ENCODE results near the gene ZFP2.
"Not testable (repeated sequence)": the region's sequence is repeated elsewhere in the genome, so short reads cannot be mapped to it uniquely, and the experiment has no call there.

Gene ZFP2

DNA sequence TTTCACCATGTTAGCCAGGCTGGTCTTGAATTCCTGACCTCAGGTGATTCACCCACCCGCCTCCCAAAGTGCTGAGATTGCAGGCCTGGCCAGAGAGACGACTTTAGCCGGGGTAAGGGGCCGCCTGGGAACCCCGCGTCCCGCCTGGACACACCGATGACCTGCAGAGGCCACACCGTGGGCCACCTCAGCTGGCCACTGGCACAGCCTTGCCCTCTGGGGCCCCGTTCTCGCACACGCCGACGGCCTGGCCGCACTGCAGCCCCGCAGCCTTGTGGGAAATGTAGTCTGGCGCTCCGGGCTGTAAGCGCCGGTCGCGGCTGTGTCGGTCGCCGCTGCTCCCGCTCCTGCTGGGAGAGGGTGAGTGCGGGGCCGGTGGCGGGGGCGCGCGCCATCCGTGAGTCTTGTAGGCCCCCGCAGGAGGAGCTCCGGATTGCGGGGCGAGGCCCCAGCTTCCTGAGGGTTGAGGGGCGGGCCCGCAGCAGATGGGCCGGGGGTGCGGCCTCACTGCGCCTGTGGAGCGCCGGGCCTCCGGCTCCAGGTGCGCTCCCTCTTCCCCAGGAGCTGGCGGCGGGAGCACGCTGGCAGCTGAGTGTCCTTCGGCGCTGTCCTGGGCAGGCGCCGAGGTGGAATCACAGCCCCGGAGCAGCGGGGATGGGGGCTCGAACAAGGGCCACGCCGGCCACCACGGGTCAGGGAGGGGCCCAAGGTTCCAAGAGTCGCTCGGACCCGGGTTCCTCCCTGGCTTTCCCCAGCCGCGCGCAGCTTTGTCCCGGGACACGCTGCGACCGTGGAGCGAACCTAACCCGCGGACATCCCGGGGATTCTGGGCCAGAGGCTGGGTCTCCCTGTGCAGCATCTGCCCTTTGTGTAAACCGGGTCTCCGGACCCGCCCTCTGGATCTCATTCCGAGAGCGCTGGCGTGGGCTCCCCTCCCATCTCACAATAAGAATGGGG, at the start of gene ZFP2:
Gene ZFP2 (plus strand): TSS at position 299 of the 957 bp plus-strand sequence. CDS start 35,401 bp downstream, outside the sequence.
- H3K27ac Mint-ChIP-seq = no peak within 1 kb of the TSS

DNA sequence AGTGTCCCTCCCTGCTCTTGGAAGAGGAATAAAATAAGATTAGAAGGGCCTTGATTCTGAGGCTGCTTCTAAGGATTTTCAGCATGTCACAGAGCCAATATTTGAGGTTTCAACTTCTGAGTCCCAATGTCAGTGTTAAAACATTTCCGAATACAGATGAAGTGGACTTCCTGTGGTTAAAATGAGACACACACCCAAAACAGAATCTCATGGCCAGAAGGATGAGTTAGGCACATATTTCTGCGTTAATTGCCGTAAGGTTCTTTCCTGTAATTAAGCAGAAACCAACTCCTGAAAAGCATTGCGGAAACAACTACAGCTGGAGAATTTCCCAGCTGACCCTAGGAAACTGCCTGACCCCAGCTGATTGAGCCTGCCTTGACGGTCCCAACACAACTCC, 46.4 kb upstream of the ZFP2 start:
- H3K4me1 Mint-ChIP-seq = no peaks in the 10 kb centered on the region

More for the DNA sequence above, at the start of gene ZFP2:
- Mint-ChIP-seq H3K9me3 (peaks cover 37% of the 10 kb centered on the region), H3K36me3 (peaks cover 14% of the 10 kb centered on the region), H3K4me1 (peaks cover 3% of the 10 kb centered on the region), H3K4me3 (peak within 1 kb of the TSS; percentile 66), H3K27me3 (peaks cover 8% of the 10 kb centered on the region)
- CTCF ChIA-PET = no interaction called here
- peak; percentile 49 for DNase-seq

DNA sequence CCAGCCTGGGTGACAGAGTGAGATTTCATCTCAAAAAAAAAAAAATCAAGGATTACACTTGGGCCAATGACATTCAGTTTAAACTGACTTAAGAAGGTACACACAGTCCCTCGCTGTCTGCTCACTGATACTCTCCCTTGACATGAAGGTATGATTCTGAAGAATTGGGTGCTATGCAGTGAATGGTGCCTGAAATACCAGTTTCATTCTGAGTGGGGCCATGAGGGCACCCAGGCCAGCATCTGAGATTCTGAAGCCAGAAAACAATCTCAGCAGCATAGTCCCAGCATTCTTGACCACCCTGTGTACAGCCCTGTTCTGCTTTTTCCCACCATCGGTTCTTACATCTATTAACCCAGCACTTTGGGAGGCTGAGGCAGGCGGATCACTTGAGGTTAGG, 43.8 kb upstream of the ZFP2 start:
- Mint-ChIP-seq H3K36me3 (no peaks in the 10 kb centered on the region), H3K27ac (no peak overlapping the region)
- CTCF ChIA-PET = no interaction called here

More for the DNA sequence above, 46.4 kb upstream of the ZFP2 start:
- no peak for DNase-seq
- H3K27ac Mint-ChIP-seq = no peak overlapping the region
- CTCF ChIA-PET = no interaction called here
- no peaks in the 10 kb centered on the region for H3K36me3 Mint-ChIP-seq
- peaks cover 4% of the 10 kb centered on the region for H3K9me3 Mint-ChIP-seq
- no peak overlapping the region for H3K4me3 Mint-ChIP-seq
- H3K27me3 Mint-ChIP-seq = no peaks in the 10 kb centered on the region

GRCh38 chr5:178854284-178854683, 41.4 kb upstream of the ZFP2 start:
- CTCF ChIA-PET = no interaction called here
- peaks cover 7% of the 10 kb centered on the region for H3K9me3 Mint-ChIP-seq

More for the DNA sequence above, 43.8 kb upstream of the ZFP2 start:
- Mint-ChIP-seq H3K27me3 (no peaks in the 10 kb centered on the region), H3K4me3 (no peak overlapping the region), H3K9me3 (peaks cover 4% of the 10 kb centered on the region), H3K4me1 (no peaks in the 10 kb centered on the region)
- DNase-seq = no peak

GRCh38 chr5:178859625-178860521, 35.8 kb upstream of the ZFP2 start, which contains the start of gene ZNF354B:
TSS of gene ZNF354B (plus strand) at chr5:178859953. CDS start at chr5:178861048, 1,095 bp downstream.
- peak within 1 kb of the TSS; percentile 74 for H3K27ac Mint-ChIP-seq
- peak; percentile 92 for DNase-seq
- H3K9me3 Mint-ChIP-seq = peaks cover 9% of the 10 kb centered on the region
- H3K27me3 Mint-ChIP-seq = no peaks in the 10 kb centered on the region
- peaks cover 30% of the 10 kb centered on the region for H3K36me3 Mint-ChIP-seq
- H3K4me3 Mint-ChIP-seq = peak within 1 kb of the TSS; percentile 85
- peaks cover 21% of the 10 kb centered on the region for H3K4me1 Mint-ChIP-seq
- CTCF ChIA-PET = interaction anchor here (0.7 to 1.0 kb wide), 2 partner anchors 20 to 129 kb away, joined by 3 to 5 read pairs; partner anchors contain the start of gene ZNF354A

More at GRCh38 chr5:178854284-178854683, 41.4 kb upstream of the ZFP2 start:
- Mint-ChIP-seq H3K27ac (no peak overlapping the region), H3K4me3 (no peak overlapping the region), H3K4me1 (peaks cover 5% of the 10 kb centered on the region), H3K27me3 (no peaks in the 10 kb centered on the region), H3K36me3 (no peaks in the 10 kb centered on the region)
- no peak for DNase-seq

GRCh38 chr5:178860615-178861014, 35.1 kb upstream of the ZFP2 start:
- Mint-ChIP-seq H3K4me1 (peaks cover 21% of the 10 kb centered on the region), H3K9me3 (peaks cover 10% of the 10 kb centered on the region), H3K36me3 (peaks cover 36% of the 10 kb centered on the region)
- CTCF ChIA-PET, H3K27me3 Mint-ChIP-seq, DNase-seq, H3K27ac Mint-ChIP-seq, H3K4me3 Mint-ChIP-seq: not testable (repeated sequence)

- Mint-ChIP-seq H3K27ac (peak overlapping the region; percentile 39), H3K36me3 (peaks cover 46% of the 10 kb centered on the region), H3K4me1 (peaks cover 21% of the 10 kb centered on the region), H3K27me3 (no peaks in the 10 kb centered on the region), H3K4me3 (peak overlapping the region; percentile 70), H3K9me3 (peaks cover 14% of the 10 kb centered on the region)
- DNase-seq = no peak
- CTCF ChIA-PET = no interaction called here
Observed at GRCh38 chr5:178861627-178862026, 34.1 kb upstream of the ZFP2 start.

DNA sequence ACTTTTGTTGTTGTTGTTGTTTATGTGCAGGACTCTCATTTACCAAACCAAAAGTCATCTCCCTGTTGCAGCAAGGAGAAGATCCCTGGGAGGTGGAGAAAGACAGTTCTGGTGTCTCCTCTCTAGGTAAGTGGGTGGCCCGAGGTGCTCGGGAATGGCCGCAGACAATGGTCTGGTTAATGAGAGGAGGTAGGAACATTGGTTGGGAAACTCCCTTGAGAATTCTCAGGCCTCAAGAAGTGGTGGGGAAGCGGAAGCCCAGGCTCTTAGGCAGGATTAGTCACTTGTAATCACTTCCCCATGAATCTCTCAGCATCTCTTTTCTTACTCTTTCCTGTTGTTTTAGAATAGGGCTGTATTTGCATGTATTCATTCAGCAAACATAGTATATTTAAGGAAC, 28.8 kb upstream of the ZFP2 start:
- Mint-ChIP-seq H3K27me3 (no peaks in the 10 kb centered on the region), H3K4me1 (peaks cover 2% of the 10 kb centered on the region), H3K36me3 (peaks cover 83% of the 10 kb centered on the region), H3K4me3 (no peak overlapping the region), H3K9me3 (peaks cover 33% of the 10 kb centered on the region), H3K27ac (no peak overlapping the region)
- CTCF ChIA-PET = no interaction called here
- no peak for DNase-seq

DNA sequence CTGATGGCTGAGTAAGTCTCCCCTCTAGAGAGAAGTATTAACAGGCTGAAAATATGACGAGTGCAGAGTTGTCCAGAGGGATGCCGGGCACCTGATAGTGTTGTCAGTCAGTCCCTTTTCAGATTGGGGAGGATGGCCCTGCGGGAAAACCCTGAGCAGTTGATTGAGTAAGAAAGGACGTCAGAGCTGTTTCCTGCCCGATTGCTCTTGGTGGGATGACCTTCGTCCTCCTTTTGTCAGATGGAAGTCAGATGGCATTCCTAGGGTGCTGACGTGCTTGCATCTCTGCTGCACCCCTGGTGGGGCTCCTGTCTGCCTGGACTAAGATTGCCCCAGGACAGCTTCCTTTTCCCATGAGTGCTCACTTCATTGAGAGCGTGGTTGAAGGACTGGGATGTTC, 26.1 kb upstream of the ZFP2 start:
- peaks cover 95% of the 10 kb centered on the region for H3K36me3 Mint-ChIP-seq
- H3K27me3 Mint-ChIP-seq = no peaks in the 10 kb centered on the region

GRCh38 chr5:178870411-178870810, 25.3 kb upstream of the ZFP2 start:
- peaks cover 63% of the 10 kb centered on the region for H3K9me3 Mint-ChIP-seq
- H3K27me3 Mint-ChIP-seq = no peaks in the 10 kb centered on the region
- no peak overlapping the region for H3K27ac Mint-ChIP-seq
- DNase-seq = no peak
- CTCF ChIA-PET = no interaction called here
- H3K4me1 Mint-ChIP-seq = no peaks in the 10 kb centered on the region
- no peak overlapping the region for H3K4me3 Mint-ChIP-seq
- peaks cover 96% of the 10 kb centered on the region for H3K36me3 Mint-ChIP-seq

More for the DNA sequence above, 26.1 kb upstream of the ZFP2 start:
- DNase-seq = no peak
- Mint-ChIP-seq H3K4me1 (no peaks in the 10 kb centered on the region), H3K4me3 (no peak overlapping the region), H3K9me3 (peaks cover 55% of the 10 kb centered on the region), H3K27ac (no peak overlapping the region)
- CTCF ChIA-PET = interaction anchor here (0.6 kb wide), 2 partner anchors 118 to 648 kb away, joined by 3 to 5 read pairs; no protein-coding TSS in a partner anchor

DNA sequence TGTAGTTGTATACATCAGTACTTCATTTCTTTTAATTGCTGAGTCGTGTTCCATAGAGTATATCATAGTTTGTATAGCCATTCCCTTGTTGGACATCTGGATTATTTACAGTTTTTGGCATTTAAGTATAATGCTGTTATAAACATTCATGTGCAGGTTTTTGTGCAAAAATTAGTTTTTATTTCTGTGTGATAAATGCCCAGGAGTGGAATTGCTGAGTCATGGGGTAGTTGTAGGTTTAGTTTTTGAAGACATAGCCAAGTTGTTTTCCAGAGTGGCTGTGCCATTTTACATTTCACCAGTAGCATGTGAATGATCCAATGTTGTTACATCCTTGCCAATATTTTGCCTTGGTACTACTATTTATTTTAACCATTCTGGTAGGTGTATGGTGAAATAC, 23.4 kb upstream of the ZFP2 start:
- DNase-seq = no peak
- Mint-ChIP-seq H3K9me3 (peaks cover 69% of the 10 kb centered on the region), H3K36me3 (peaks cover 96% of the 10 kb centered on the region), H3K27ac (no peak overlapping the region), H3K4me3 (no peak overlapping the region), H3K4me1 (no peaks in the 10 kb centered on the region), H3K27me3 (no peaks in the 10 kb centered on the region)
- CTCF ChIA-PET = no interaction called here

DNA sequence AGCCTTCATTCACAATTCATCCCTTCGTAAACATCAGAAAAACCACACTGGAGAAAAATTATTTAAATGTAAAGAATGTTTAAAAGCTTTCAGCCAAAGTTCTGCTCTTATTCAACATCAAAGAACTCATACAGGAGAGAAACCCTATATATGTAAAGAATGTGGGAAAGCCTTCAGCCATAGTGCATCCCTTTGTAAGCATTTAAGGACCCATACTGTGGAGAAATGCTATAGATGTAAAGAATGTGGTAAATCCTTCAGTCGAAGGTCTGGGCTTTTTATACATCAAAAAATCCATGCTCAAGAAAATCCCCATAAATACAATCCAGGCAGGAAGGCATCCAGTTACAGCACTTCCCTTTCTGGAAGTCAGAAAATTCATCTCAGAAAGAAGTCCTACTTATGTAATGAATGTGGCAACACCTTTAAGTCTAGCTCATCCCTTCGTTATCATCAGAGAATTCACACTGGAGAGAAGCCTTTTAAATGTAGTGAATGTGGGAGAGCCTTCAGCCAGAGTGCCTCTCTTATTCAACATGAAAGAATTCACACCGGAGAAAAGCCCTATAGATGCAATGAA, 12.5 kb upstream of the ZFP2 start:
- DNase-seq, CTCF ChIA-PET, H3K4me3 Mint-ChIP-seq, H3K27ac Mint-ChIP-seq, H3K27me3 Mint-ChIP-seq, H3K4me1 Mint-ChIP-seq: not testable (repeated sequence)
- Mint-ChIP-seq H3K36me3 (peaks cover 80% of the 10 kb centered on the region), H3K9me3 (peaks cover 65% of the 10 kb centered on the region)

DNA sequence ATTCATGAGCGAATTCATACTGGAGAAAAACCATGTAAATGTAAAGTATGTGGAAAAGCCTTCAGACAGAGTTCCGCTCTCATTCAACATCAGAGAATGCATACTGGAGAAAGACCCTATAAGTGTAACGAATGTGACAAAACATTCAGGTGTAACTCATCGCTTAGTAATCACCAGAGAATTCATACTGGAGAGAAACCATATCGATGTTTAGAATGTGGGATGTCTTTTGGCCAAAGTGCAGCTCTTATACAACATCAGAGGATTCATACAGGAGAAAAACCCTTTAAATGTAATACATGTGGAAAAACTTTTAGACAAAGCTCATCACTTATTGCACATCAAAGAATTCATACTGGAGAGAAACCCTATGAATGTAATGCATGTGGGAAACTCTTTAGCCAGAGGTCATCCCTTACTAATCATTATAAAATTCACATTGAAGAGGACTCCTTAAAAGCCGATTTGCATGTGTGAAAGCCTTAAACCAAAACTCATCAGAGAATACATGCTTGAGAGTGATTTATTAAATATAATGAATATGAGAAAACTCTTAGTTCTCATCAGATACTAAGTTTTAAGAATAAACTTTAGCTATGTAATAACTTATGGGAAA, 11.8 kb upstream of the ZFP2 start:
- H3K27ac Mint-ChIP-seq = no peak overlapping the region
- H3K4me1 Mint-ChIP-seq = no peaks in the 10 kb centered on the region
- H3K27me3 Mint-ChIP-seq = no peaks in the 10 kb centered on the region
- no peak overlapping the region for H3K4me3 Mint-ChIP-seq
- H3K36me3 Mint-ChIP-seq = peaks cover 81% of the 10 kb centered on the region
- CTCF ChIA-PET = no interaction called here
- peaks cover 66% of the 10 kb centered on the region for H3K9me3 Mint-ChIP-seq
- DNase-seq = no peak

Measured in activated naive CD4-positive, alpha-beta T cell treated with anti-CD3 and anti-CD28 coated beads, Interleukin-2, amount 10 ng/mL, durations not matched to agents 7 days and 5 days (primary cell).